HEK293 (cell line): ENCODE measurements around the gene EPHA2.

ENCODE experiments used
- ATF2 ChIP-seq: fragments of 450-650 bp; formaldehyde crosslinking; IDR thresholded peaks from 2 replicates; pipeline ENCODE4 v1.5.1; 2016; ENCODE audit warnings: missing biosample characterization, missing genetic modification characterization, low read depth
- BCL11A ChIP-seq: fragments of 450-650 bp; formaldehyde crosslinking; IDR thresholded peaks from 2 replicates; pipeline ENCODE4 v1.5.1; 2016; ENCODE audit warnings: low read depth, missing biosample characterization, missing genetic modification characterization
- EGR2 ChIP-seq: fragments of 450-650 bp; formaldehyde crosslinking; IDR thresholded peaks from 2 replicates; pipeline ENCODE4 v1.5.1; 2016; ENCODE audit warnings: low read depth, missing biosample characterization, missing genetic modification characterization
- ELK4 ChIP-seq: IDR thresholded peaks from 2 replicates; pipeline ENCODE4 v1.6.1; 2011; ENCODE audit warnings: mild to moderate bottlenecking, low read depth, low read length, borderline replicate concordance
- GLIS1 ChIP-seq: fragments of 450-650 bp; formaldehyde crosslinking; IDR thresholded peaks from 2 replicates; pipeline ENCODE4 v1.5.1; 2016; ENCODE audit warnings: missing biosample characterization, missing genetic modification characterization
- HOXC10 ChIP-seq: sonication (generic); formaldehyde crosslinking; IDR thresholded peaks from 2 replicates; pipeline ENCODE4 v1.8.1; 2023; ENCODE audit warnings: mild to moderate bottlenecking, missing genetic modification reagents
- INSM2 ChIP-seq: fragments of 450-650 bp; formaldehyde crosslinking; IDR thresholded peaks from 2 replicates; pipeline ENCODE4 v1.5.1; 2016; ENCODE audit warnings: missing biosample characterization, missing genetic modification characterization
- KLF1 ChIP-seq: fragments of 450-650 bp; formaldehyde crosslinking; IDR thresholded peaks from 2 replicates; pipeline ENCODE4 v1.5.1; 2016; ENCODE audit warnings: missing biosample characterization, missing genetic modification characterization
- KLF9 ChIP-seq: fragments of 450-650 bp; formaldehyde crosslinking; IDR thresholded peaks from 2 replicates; pipeline ENCODE4 v1.5.1; 2016; ENCODE audit warnings: missing biosample characterization, missing genetic modification characterization, low read depth
- PRDM1 ChIP-seq: fragments of 450-650 bp; formaldehyde crosslinking; IDR thresholded peaks from 2 replicates; pipeline ENCODE4; 2016; ENCODE audit warnings: missing biosample characterization, missing genetic modification characterization
- REPIN1 ChIP-seq: fragments of 450-650 bp; formaldehyde crosslinking; IDR thresholded peaks from 2 replicates; pipeline ENCODE4 v1.5.1; 2017; ENCODE audit warnings: missing biosample characterization, missing genetic modification characterization, low read depth
- SALL2 ChIP-seq: fragments of 450-650 bp; formaldehyde crosslinking; IDR thresholded peaks from 2 replicates; pipeline ENCODE4 v1.5.0; 2017; ENCODE audit warnings: missing biosample characterization, mild to moderate bottlenecking, missing genetic modification characterization, borderline replicate concordance
- ZBTB20 ChIP-seq: fragments of 450-650 bp; formaldehyde crosslinking; IDR thresholded peaks from 2 replicates; pipeline ENCODE4 v1.5.1; 2016; ENCODE audit warnings: missing biosample characterization, missing genetic modification characterization
- ZBTB26 ChIP-seq: fragments of 450-650 bp; formaldehyde crosslinking; optimal IDR thresholded peaks from 2 replicates; pipeline ENCODE3; 2016; ENCODE audit warnings: missing biosample characterization, mild to moderate bottlenecking, missing genetic modification characterization
- ZBTB8A ChIP-seq: fragments of 450-650 bp; formaldehyde crosslinking; IDR thresholded peaks from 2 replicates; pipeline ENCODE4 v1.5.1; 2016; ENCODE audit warnings: missing biosample characterization, missing genetic modification characterization
- ZFP37 ChIP-seq: fragments of 450-650 bp; formaldehyde crosslinking; IDR thresholded peaks from 2 replicates; pipeline ENCODE4 v1.5.1; 2016; ENCODE audit warnings: missing biosample characterization, missing genetic modification characterization
- ZNF121 ChIP-seq: fragments of 450-650 bp; formaldehyde crosslinking; IDR thresholded peaks from 2 replicates; pipeline ENCODE4 v1.5.1; 2016; ENCODE audit warnings: missing biosample characterization, missing genetic modification characterization
- ZNF133 ChIP-seq: fragments of 450-650 bp; formaldehyde crosslinking; IDR thresholded peaks from 2 replicates; pipeline ENCODE4 v1.5.1; 2016; ENCODE audit warnings: missing biosample characterization, missing genetic modification characterization
- ZNF146 ChIP-seq: fragments of 450-650 bp; formaldehyde crosslinking; IDR thresholded peaks from 2 replicates; pipeline ENCODE4 v1.5.1; 2016; ENCODE audit warnings: missing biosample characterization, missing genetic modification characterization
- ZNF148 ChIP-seq: fragments of 450-650 bp; formaldehyde crosslinking; IDR thresholded peaks from 2 replicates; pipeline ENCODE4 v1.5.0; 2017; ENCODE audit warnings: missing biosample characterization, missing genetic modification characterization, borderline replicate concordance
- ZNF19 ChIP-seq: fragments of 450-650 bp; formaldehyde crosslinking; IDR thresholded peaks from 2 replicates; pipeline ENCODE4; 2016; ENCODE audit warnings: missing biosample characterization, missing genetic modification characterization, low read depth
- ZNF2 ChIP-seq: fragments of 450-650 bp; formaldehyde crosslinking; IDR thresholded peaks from 2 replicates; pipeline ENCODE4 v1.5.1; 2016; ENCODE audit warnings: missing biosample characterization, missing genetic modification characterization
- ZNF202 ChIP-seq: fragments of 450-650 bp; formaldehyde crosslinking; IDR thresholded peaks from 2 replicates; pipeline ENCODE4 v1.5.1; 2016; ENCODE audit warnings: missing biosample characterization, missing genetic modification characterization, borderline replicate concordance
- ZNF24 ChIP-seq: fragments of 450-650 bp; formaldehyde crosslinking; IDR thresholded peaks from 2 replicates; pipeline ENCODE4 v1.5.1; 2016; ENCODE audit warnings: missing biosample characterization, missing genetic modification characterization
- ZNF26 ChIP-seq: fragments of 450-650 bp; formaldehyde crosslinking; IDR thresholded peaks from 2 replicates; pipeline ENCODE4 v1.5.1; 2016; ENCODE audit warnings: missing biosample characterization, missing genetic modification characterization
- ZNF37A ChIP-seq: fragments of 450-650 bp; IDR thresholded peaks from 2 replicates; pipeline ENCODE4 v1.5.1; 2018; ENCODE audit warnings: missing biosample characterization, missing genetic modification characterization
- ZNF426 ChIP-seq: fragments of 450-650 bp; formaldehyde crosslinking; IDR thresholded peaks from 2 replicates; pipeline ENCODE4 v1.5.1; 2017; ENCODE audit warnings: missing biosample characterization, missing genetic modification characterization, mild to moderate bottlenecking, inconsistent platforms, moderate library complexity
- ZNF510 ChIP-seq: fragments of 450-650 bp; formaldehyde crosslinking; IDR thresholded peaks from 2 replicates; pipeline ENCODE4 v1.5.1; 2018; ENCODE audit warnings: mild to moderate bottlenecking, missing genetic modification characterization, missing biosample characterization; ENCODE audit not compliant: insufficient replicate concordance
- ZNF555 ChIP-seq: fragments of 450-650 bp; formaldehyde crosslinking; conservative IDR thresholded peaks from 2 replicates; pipeline ENCODE4 v1.5.1; 2017; ENCODE audit warnings: missing biosample characterization, mild to moderate bottlenecking, missing genetic modification characterization, inconsistent platforms
- ZNF596 ChIP-seq: fragments of 450-650 bp; IDR thresholded peaks from 2 replicates; pipeline ENCODE4 v1.5.0; 2018; ENCODE audit warnings: missing biosample characterization, mild to moderate bottlenecking, missing genetic modification characterization, moderate library complexity
- ZNF621 ChIP-seq: fragments of 450-650 bp; formaldehyde crosslinking; IDR thresholded peaks from 2 replicates; pipeline ENCODE4 v1.5.1; 2017; ENCODE audit warnings: missing biosample characterization, missing genetic modification characterization
- ZNF664 ChIP-seq: fragments of 450-650 bp; formaldehyde crosslinking; IDR thresholded peaks from 2 replicates; pipeline ENCODE4 v1.5.1; 2016; ENCODE audit warnings: missing biosample characterization, missing genetic modification characterization

EPHA2 gene

GRCh38 chr1:16187748-16188401 is 32.0 kb upstream of the EPHA2 start (continued):
- TF ChIP-seq ZNF26 = no peak
- no peak for TF ChIP-seq ZNF121 (tag by site-specific recombination)
- TF ChIP-seq ZNF621 = no peak
- no peak for TF ChIP-seq ZNF37A (tag by site-specific recombination)
- TF ChIP-seq ZBTB20 (tag by site-specific recombination) = no peak
- no peak for TF ChIP-seq ZNF426
- TF ChIP-seq KLF9 (tag by site-specific recombination) = no peak
- no peak for TF ChIP-seq ZNF146 (tag by site-specific recombination)
- no peak for TF ChIP-seq ZFP37
- TF ChIP-seq ZNF148 (tag by site-specific recombination) = no peak
- TF ChIP-seq INSM2 = peak; percentile 61; the same call in 1 of the 2 replicates
- no peak for TF ChIP-seq ELK4
- TF ChIP-seq KLF1 = no peak
- TF ChIP-seq SALL2 (tag by site-specific recombination) = no peak
- TF ChIP-seq ZNF19 (tag by site-specific recombination) = no peak
- peak; percentile 13; the same call in 1 of the 2 replicates for TF ChIP-seq EGR2 (tag by site-specific recombination)
- peak; percentile 21; the same call in 1 of the 2 replicates for TF ChIP-seq GLIS1 (tag by site-specific recombination)
- no peak for TF ChIP-seq REPIN1 (tag by site-specific recombination)
- no peak for TF ChIP-seq ZNF202 (tag by site-specific recombination)
- TF ChIP-seq HOXC10 = no peak
- no peak for TF ChIP-seq ZNF596 (tag by site-specific recombination)
- no peak for TF ChIP-seq ZNF555
- TF ChIP-seq ZNF133 (tag by site-specific recombination) = no peak
- no peak for TF ChIP-seq BCL11A (tag by site-specific recombination)
- no peak for TF ChIP-seq ZNF664 (tag by site-specific recombination)
- no peak for TF ChIP-seq PRDM1
- no peak for TF ChIP-seq ZBTB26 (tag by site-specific recombination)
- TF ChIP-seq ZNF2 = peak; percentile 74
- TF ChIP-seq ZBTB8A (tag by site-specific recombination) = no peak
- TF ChIP-seq ATF2 (tag by site-specific recombination) = peak; percentile 44; the same call in 1 of the 2 replicates
- no peak for TF ChIP-seq ZNF510 (tag by site-specific recombination)
- 0 out of 2 replicates have a peak, but pooled peaks have one; percentile 32 for TF ChIP-seq ZNF24 (tag by site-specific recombination)
